PC-3 (cell line): ENCODE measurements around the gene TMEM242.

Experiments
- EZH2 ChIP-seq: fragments of 300-600 bp; sonication (generic); IDR thresholded peaks from one replicate; pipeline ENCODE4 v1.6.1; 2017; ENCODE audit warnings: antibody characterized with exemption, mild to moderate bottlenecking, low read length; ENCODE audit not compliant: unreplicated experiment
- EZH2phosphoT487 ChIP-seq: fragments of 300-600 bp; sonication (generic); IDR thresholded peaks from 2 replicates; pipeline ENCODE4 v1.6.1; 2018; ENCODE audit warnings: mild to moderate bottlenecking, antibody characterized with exemption, low read length, borderline replicate concordance
- TF ChIP-seq, protein P1 (sequence below): fragments of 300-600 bp; sonication (generic); conservative IDR thresholded peaks from 2 replicates; pipeline ENCODE4 v1.5.1; 2017; ENCODE audit warnings: antibody characterized with exemption, low read depth, mild to moderate bottlenecking, low read length

DNA sequence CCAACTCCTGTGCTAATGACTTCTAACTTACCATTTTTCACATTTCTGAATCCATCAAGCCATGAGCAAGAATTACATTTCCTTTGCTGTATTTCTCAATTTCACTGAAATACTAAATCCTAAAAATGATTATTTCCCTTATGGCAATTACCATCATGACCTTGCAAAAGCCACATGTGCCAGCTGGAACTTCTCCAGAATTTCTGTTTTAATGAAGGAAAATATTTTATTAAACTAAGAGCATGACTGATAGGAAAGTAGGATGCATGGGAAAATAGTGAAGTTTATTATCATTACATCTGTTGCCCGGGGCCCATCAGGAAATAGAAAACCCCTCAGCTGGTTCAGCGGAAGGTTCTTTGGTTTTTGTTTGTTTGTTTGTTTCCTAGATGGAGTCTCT, 14.4 kb upstream of the TMEM242 start:
- no peak for TF ChIP-seq EZH2
- TF ChIP-seq, protein P1, sequence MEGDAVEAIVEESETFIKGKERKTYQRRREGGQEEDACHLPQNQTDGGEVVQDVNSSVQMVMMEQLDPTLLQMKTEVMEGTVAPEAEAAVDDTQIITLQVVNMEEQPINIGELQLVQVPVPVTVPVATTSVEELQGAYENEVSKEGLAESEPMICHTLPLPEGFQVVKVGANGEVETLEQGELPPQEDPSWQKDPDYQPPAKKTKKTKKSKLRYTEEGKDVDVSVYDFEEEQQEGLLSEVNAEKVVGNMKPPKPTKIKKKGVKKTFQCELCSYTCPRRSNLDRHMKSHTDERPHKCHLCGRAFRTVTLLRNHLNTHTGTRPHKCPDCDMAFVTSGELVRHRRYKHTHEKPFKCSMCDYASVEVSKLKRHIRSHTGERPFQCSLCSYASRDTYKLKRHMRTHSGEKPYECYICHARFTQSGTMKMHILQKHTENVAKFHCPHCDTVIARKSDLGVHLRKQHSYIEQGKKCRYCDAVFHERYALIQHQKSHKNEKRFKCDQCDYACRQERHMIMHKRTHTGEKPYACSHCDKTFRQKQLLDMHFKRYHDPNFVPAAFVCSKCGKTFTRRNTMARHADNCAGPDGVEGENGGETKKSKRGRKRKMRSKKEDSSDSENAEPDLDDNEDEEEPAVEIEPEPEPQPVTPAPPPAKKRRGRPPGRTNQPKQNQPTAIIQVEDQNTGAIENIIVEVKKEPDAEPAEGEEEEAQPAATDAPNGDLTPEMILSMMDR: no peak
- no peak for TF ChIP-seq EZH2phosphoT487
